Kidney glomerular epithelial cell (primary cell): ENCODE data around the gene TDRD10.

Source experiments
- DNase-seq: peaks from one replicate; lab custom pipeline; 2025; lab: John Stamatoyannopoulos, UW

Gene TDRD10

GRCh38 chr1:154578058-154578418 lies 76.0 kb downstream of the TDRD10 start:
- DNase-seq = no peak

DNA sequence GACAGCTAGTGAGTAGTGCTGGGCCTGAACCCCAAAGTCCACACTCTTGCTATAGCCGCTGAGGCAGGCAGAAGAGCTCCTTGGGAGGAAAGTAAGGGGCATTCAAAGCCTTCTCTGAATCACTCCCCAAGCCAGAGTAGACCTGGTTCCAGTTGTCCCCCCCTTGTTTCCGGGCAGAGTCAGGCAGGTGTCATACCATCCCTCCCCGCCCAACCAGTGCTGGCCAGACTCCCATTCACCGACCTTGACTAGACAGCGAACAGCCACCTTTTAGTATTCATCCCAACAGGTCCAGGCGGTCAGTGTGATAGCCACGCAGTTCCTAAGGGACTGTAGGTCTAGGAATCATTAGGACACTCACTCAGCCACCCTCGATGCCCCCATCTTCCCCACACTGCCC lies 77.4 kb downstream of the TDRD10 start:
- no peak for DNase-seq

GRCh38 chr1:154581766-154582165 lies 79.7 kb downstream of the TDRD10 start:
- no peak for DNase-seq

DNA sequence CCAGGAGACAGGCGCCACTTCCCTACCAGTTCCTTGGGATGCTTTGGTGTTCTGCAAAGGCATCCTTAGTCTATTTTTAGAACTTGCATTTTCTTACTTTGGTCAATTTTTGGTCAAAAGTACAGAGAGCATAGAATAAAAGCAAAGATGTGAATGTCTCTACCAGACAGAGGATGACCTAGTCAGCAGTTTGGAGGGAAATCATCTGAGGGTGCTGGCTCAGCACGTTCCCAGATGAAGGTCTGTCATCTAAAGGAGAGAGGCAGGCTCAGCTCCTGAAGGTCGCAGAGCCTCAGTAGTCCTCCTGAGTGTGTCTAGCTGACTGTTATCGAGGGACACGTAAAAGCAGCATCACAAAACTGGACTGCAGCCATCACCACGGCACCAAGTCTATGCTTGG lies 80.9 kb downstream of the TDRD10 start:
- DNase-seq = no peak

DNA sequence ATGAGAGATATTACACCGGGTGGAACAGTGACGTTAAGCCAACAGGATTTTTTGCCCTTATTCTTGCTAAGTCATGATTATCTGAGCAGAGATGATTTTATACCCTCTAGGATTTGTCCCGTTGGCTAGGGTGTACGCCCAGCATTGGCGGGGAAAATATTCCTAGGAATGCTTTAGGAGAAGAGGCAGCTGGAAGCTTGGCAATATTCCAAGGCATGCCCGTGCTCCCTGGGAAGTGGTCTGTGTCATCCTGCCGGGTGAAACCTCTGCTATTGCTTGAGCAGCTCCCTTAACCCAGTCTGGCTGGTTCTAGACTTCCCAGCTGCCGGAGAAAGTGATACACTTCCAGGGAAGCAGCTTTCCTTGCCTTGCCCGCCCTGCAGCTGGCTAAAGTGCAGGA lies 81.8 kb downstream of the TDRD10 start:
- no peak for DNase-seq

DNA sequence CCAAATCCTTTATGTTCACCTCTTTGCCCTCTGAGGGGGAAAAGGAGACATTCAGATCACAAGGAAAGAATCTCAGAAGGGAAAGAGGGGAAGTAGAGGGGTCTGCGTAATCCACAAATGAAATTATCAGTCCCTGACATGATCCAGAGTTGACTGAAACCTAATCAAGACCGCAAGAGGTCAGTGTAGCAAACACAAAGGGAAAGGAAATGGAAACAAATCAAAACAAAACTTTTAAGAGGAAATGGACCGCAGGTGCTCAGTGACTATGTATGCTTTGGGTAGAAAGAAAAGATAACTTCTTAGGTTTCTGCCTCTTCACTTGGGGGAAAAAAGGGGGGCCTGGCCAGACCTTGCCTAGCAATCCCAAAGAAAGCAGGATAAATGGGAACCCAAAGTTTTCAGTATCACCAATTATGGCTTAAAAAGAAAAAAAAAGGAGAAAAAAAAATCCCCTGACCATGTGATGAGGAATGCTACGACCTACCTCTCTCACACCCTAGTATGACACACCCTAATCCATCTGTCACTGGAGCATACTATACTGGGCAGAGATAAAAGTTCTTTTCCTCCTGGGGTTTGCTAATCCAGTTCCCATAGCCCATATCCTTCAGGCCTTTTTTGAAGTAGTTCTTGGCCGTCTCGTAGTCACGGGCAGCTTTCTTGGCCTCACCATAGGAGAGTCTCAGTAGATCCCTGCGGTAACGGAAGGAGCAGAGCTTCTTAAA lies 82.4 kb downstream of the TDRD10 start:
- no peak for DNase-seq

DNA sequence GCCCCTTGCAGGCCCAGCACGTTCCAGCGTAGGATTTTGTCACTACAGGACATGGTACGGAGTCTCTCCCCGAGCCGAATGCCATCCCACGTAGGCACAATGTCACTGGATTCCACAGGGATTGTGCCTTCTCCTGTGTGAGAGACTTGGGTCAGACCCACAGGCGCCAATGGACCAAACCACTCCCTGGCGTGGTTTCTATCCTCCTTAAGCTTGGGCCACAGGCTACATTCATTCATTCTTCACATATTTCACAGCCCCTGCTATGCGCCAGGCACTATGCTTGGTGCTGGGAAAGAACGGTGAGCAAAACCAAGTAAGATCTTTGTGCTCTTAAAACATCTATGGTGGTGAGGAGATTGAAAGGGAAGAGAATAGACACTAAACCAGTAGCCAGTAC lies 84.2 kb downstream of the TDRD10 start:
- no peak for DNase-seq

DNA sequence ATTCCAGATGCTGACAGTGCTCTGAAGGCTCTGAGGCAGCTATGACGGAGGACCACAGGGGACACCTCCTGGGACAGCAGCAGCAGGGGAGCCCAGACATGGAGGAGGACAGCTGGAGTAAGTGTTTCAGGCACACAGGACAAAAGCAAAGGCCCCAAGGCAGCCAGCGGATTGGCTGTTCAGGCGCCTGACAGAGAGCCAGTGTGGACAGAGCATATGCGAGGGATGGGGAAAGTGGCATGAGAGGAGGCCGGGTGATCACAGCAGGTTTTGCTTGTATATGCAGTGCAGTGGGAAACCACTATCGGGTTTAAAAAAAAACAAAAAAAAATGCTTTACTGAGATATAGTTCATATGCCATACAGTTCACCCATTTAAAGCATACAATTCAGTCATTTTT lies 84.6 kb downstream of the TDRD10 start:
- DNase-seq = no peak

DNA sequence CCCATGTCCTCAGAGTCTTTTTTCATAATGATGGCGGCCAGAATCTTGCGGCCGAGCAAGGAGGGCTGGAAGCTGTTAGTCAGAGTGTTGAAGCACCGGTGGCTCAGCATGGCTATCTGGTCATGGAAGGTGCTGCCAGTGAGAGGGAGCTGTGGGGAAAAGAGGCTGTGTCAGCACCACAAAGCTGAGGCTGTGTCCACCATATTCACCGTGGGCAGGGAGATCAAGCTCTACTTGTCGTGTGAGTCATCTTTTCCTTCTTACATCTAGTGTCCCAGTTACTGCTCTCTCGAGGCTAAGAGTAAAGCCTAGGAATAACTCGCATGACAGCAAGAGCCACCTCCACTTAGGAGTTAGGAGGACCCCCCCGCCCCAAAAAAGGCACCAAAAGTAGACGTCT lies 87.8 kb downstream of the TDRD10 start:
- no peak for DNase-seq

- DNase-seq = no peak
Measured at GRCh38 chr1:154590756-154591155, 88.7 kb downstream of the TDRD10 start.

- no peak for DNase-seq
Measured at GRCh38 chr1:154591206-154591605, 89.2 kb downstream of the TDRD10 start.

GRCh38 chr1:154593390-154593789 lies 91.4 kb downstream of the TDRD10 start:
- DNase-seq = no peak

DNA sequence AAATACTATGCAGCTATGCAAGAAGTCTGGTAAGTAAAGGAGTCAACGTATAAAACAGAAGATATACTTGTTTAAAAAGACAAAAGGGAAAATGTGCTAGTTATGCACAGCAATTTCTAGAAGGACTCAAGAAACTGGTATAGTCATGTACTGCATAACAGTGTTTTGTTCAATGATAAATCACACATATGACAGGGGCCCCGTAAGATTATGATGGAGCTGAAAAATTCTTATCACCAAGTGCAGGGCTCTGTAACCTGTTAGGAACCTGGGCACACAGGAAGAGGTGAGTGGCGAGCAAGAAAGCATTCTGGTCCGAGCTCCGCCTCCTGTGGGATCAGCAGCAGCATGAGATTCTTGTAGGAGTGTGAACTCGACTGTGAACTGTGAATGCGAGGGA lies 92.8 kb downstream of the TDRD10 start:
- no peak for DNase-seq

DNA sequence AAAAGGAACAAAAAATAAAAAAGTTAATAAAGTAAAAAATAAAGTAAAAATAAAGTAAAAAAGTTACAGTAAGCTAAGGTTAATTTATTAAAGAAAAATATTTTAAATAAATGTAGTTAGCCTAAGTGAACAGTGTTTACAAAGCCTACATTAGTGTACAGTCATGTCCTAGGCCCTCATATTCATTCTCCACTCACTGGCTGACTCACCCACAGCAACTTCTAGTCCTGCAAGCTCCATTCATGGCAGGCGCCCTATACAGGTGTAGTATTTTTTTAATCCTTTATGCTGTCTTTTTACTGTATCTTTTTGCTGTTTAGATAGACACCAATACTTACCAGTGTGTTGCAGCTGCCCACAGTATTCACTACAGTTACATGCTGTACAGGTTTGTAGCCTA lies 93.6 kb downstream of the TDRD10 start:
- DNase-seq = peak; percentile 41
